Mucosa of rectum (tissue), 2 donors: Measurements from ENCODE around the gene CCR1.

Experiments
- H3K27ac ChIP-seq, 2 donors: one replicate each; pipeline ENCODE4 v1.7.0; 2013; ENCODE audit warnings: inconsistent platforms in 2 of 2, low read depth in 2 of 2, low read length in 2 of 2
- H3K27me3 ChIP-seq, 2 donors: one replicate each; pipeline ENCODE4 v1.7.0; 2013; ENCODE audit warnings: low read length in 2 of 2; ENCODE audit not compliant: control insufficient read depth in 2 of 2, insufficient read depth in 2 of 2
- H3K36me3 ChIP-seq, 2 donors: one replicate each; pipeline ENCODE4 v1.7.0; 2013; ENCODE audit warnings: low read length in 2 of 2; ENCODE audit not compliant: control insufficient read depth in 2 of 2, insufficient read depth in 2 of 2
- H3K4me1 ChIP-seq, 2 donors: one replicate each; pipeline ENCODE4 v1.7.0; 2013; ENCODE audit warnings: low read length in 2 of 2, mild to moderate bottlenecking in 1 of 2; ENCODE audit not compliant: control insufficient read depth in 2 of 2, insufficient read depth in 2 of 2
- H3K4me3 ChIP-seq, 2 donors: one replicate each; pipeline ENCODE4 v1.7.0; 2013; ENCODE audit warnings: low read length in 2 of 2
- H3K9ac ChIP-seq, 2 donors: one replicate each; pipeline ENCODE4 v1.7.0; 2013; ENCODE audit warnings: low read length in 2 of 2, low read depth in 1 of 2, mild to moderate bottlenecking in 1 of 2
- H3K9me3 ChIP-seq, 2 donors: one replicate each; pipeline ENCODE4 v1.7.0; 2013; ENCODE audit warnings: low read length in 2 of 2; ENCODE audit not compliant: control insufficient read depth in 2 of 2
- donor health status: healthy.
- donor health status: Normal muscosa, but diverticular disease.

CCR1 gene

GRCh38 chr3:46233194-46233593 is 25.1 kb upstream of the CCR1 start:
- Histone ChIP-seq H3K27ac (no peak overlapping the region), H3K4me3 (no peak overlapping the region), H3K9ac (no peak overlapping the region), H3K27me3 (peaks cover 0 to 3% of the 10 kb centered on the region in 2 donors), H3K9me3 (no peaks in the 10 kb centered on the region), H3K4me1 (no peaks in the 10 kb centered on the region), H3K36me3 (no peaks in the 10 kb centered on the region)

- Histone ChIP-seq H3K4me1 (no peaks in the 10 kb centered on the region), H3K9me3 (peaks cover 0 to 3% of the 10 kb centered on the region in 2 donors), H3K36me3 (no peaks in the 10 kb centered on the region), H3K4me3 (no peak overlapping the region), H3K9ac (no peak overlapping the region), H3K27ac (no peak overlapping the region), H3K27me3 (peaks cover 0 to 3% of the 10 kb centered on the region in 2 donors)
Observed at GRCh38 chr3:46231323-46231722, 23.2 kb upstream of the CCR1 start.

DNA sequence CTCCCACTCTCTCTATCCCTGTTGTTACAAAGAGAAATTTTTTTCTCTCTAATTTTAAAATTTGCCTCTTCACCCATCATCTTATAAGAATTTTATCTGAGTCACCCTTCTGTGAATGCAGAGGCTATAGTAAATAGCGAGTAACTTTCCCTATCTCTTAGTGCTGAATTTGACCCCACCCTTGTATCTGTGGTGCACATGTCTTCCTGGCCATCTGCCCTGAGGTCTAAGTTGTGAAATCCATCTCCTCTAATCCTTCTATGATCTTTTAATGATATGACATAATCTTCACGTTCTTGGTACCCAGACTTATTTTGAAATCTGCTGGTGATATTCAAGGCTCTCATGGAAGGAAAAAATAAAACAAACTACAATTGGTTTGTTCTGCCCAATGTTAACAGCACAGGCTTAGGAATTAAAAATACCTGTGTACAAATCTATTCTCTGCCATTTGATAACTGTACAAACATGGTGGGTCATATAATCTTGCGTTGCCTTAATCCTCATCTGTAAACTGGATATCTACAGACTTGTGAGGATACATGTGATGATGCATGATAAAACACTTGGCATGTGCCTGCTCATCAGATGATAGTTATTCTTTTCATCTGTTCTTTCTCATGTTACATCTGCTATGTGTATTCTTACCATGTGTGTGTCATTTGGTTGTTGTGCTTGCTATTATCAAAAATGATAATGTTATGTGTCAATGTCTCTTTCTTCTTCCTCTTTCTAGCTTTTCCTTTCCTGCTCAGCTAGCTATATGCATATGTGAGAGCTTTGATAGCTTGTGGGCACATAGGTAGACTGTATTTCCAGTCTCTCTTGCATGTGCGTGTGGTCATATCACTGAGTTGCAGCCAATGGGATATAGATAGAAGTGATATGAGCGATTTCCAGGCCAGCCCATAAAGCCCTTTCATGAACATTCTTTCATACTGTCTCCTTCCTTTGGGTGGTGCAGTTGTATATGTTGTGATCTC is 20.4 kb upstream of the CCR1 start:
- Histone ChIP-seq H3K4me1 (no peaks in the 10 kb centered on the region), H3K27ac (no peak overlapping the region), H3K9ac (no peak overlapping the region), H3K4me3 (no peak overlapping the region), H3K27me3 (no peaks in the 10 kb centered on the region), H3K9me3 (peaks cover 0 to 5% of the 10 kb centered on the region in 2 donors), H3K36me3 (no peaks in the 10 kb centered on the region)

- Histone ChIP-seq H3K27ac (peak overlapping the region; percentile 22 to 52), H3K9me3 (peaks cover 0 to 5% of the 10 kb centered on the region in 2 donors), H3K27me3 (no peaks in the 10 kb centered on the region), H3K9ac (no peak overlapping the region), H3K4me1 (no peaks in the 10 kb centered on the region), H3K4me3 (no peak overlapping the region), H3K36me3 (no peaks in the 10 kb centered on the region)
Observed at GRCh38 chr3:46222435-46223161, 14.5 kb upstream of the CCR1 start.

DNA sequence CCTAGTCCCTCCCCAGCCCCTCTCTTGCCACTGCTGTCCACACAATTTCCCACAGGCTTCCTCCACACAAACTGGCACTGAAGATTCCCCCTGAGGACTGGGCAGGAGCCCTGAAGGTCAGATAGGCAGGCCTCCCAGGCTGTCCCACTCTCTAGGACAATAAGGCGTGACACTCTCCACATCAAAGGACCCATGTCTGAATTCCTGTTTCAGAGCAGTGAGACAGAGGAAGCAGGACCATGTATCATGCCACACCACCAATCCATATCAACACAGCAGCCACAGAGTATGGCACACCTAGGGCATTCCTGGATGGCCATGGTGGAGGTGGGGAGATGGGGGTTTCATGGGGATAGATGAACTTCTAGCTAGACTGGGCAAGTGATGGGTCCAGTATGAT is 13.8 kb upstream of the CCR1 start:
- no peaks in the 10 kb centered on the region for H3K4me1 ChIP-seq
- no peaks in the 10 kb centered on the region for H3K27me3 ChIP-seq
- no peak overlapping the region for H3K9ac ChIP-seq
- H3K9me3 ChIP-seq: peaks cover 0 to 5% of the 10 kb centered on the region in 2 donors
- H3K36me3 ChIP-seq: no peaks in the 10 kb centered on the region
- peak overlapping the region in 1 of 2 donors; percentile 52 for H3K27ac ChIP-seq
- H3K4me3 ChIP-seq: no peak overlapping the region

DNA sequence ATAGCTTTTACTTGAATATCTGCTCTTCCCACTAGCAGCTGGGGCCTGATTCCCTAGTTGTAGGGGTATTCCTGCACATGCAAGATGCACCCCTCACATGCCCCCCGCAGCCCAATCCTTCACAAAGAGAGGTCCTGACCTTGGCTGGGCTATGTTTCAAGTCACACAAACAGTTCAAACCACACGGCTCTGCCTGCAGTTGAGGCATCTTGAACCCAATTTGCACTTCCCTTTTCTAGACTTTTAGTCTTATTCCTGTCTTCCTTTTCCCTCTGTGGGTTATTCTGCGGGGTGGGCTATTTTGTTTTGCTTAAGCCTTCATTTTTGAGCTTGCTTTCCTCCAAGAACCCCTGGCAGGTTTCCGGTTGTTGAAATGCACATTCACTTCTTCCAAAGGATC is 13.3 kb upstream of the CCR1 start:
- H3K27me3 ChIP-seq: no peaks in the 10 kb centered on the region
- peak overlapping the region in 1 of 2 donors; percentile 52 for H3K27ac ChIP-seq
- no peaks in the 10 kb centered on the region for H3K36me3 ChIP-seq
- H3K4me3 ChIP-seq: no peak overlapping the region
- H3K9me3 ChIP-seq: peaks cover 0 to 3% of the 10 kb centered on the region in 2 donors
- no peak overlapping the region for H3K9ac ChIP-seq
- H3K4me1 ChIP-seq: no peaks in the 10 kb centered on the region

- no peak overlapping the region for H3K4me3 ChIP-seq
- no peak overlapping the region for H3K27ac ChIP-seq
- H3K36me3 ChIP-seq: no peaks in the 10 kb centered on the region
- H3K27me3 ChIP-seq: peaks cover 0 to 7% of the 10 kb centered on the region in 2 donors
- no peak overlapping the region for H3K9ac ChIP-seq
- H3K9me3 ChIP-seq: no peaks in the 10 kb centered on the region
- H3K4me1 ChIP-seq: no peaks in the 10 kb centered on the region
Observed at GRCh38 chr3:46218196-46218709, 10.1 kb upstream of the CCR1 start.

DNA sequence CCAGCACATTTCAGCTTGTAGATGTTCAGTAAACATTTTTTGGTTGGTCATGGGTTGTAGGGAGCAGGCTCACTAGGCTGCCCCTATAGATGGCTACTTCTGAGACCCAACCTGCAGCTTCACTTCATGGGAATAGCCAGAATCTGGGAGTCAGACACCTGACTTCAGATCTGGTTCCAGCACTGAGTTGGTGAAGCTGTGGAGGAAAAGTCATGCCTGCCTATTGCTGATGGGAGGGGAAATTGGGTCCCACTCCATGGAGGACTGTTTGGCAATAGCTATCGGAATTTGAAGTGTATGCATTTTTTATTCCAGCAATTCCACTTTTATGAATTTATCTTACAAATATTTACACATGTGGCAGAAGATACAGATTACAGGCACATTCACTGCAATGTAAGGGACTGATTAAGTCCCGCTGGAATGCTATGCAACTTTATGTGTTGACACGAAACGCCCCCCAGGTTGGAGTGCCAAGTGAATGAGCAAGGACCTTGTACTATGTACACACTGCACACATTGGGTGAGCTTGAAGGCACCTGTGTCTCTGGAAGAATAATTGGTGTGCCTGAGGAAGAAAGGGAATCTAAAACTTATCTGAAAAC is 7.8 kb upstream of the CCR1 start:
- H3K4me3 ChIP-seq: no peak overlapping the region
- H3K36me3 ChIP-seq: no peaks in the 10 kb centered on the region
- H3K9me3 ChIP-seq: no peaks in the 10 kb centered on the region
- no peak overlapping the region for H3K9ac ChIP-seq
- H3K4me1 ChIP-seq: no peaks in the 10 kb centered on the region
- peaks cover 0 to 8% of the 10 kb centered on the region in 2 donors for H3K27me3 ChIP-seq
- no peak overlapping the region for H3K27ac ChIP-seq

GRCh38 chr3:46214751-46215352 is 6.7 kb upstream of the CCR1 start:
- H3K9ac ChIP-seq: no peak overlapping the region
- H3K9me3 ChIP-seq: no peaks in the 10 kb centered on the region
- H3K4me3 ChIP-seq: no peak overlapping the region
- peaks cover 0 to 8% of the 10 kb centered on the region in 2 donors for H3K27me3 ChIP-seq
- H3K4me1 ChIP-seq: no peaks in the 10 kb centered on the region
- no peak overlapping the region for H3K27ac ChIP-seq
- no peaks in the 10 kb centered on the region for H3K36me3 ChIP-seq
